Measurements from ENCODE around the gene CEP250.

DNA sequence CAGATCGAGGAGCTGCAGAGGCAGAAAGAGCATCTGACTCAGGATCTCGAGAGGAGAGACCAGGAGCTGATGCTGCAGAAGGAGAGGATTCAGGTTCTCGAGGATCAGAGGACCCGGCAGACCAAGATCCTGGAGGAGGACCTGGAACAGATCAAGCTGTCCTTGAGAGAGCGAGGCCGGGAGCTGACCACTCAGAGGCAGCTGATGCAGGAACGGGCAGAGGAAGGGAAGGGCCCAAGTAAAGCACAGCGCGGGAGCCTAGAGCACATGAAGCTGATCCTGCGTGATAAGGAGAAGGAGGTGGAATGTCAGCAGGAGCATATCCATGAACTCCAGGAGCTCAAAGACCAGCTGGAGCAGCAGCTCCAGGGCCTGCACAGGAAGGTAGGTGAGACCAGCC, 47.9 kb downstream of the CEP250 start:
- TF ChIP-seq, protein P1, sequence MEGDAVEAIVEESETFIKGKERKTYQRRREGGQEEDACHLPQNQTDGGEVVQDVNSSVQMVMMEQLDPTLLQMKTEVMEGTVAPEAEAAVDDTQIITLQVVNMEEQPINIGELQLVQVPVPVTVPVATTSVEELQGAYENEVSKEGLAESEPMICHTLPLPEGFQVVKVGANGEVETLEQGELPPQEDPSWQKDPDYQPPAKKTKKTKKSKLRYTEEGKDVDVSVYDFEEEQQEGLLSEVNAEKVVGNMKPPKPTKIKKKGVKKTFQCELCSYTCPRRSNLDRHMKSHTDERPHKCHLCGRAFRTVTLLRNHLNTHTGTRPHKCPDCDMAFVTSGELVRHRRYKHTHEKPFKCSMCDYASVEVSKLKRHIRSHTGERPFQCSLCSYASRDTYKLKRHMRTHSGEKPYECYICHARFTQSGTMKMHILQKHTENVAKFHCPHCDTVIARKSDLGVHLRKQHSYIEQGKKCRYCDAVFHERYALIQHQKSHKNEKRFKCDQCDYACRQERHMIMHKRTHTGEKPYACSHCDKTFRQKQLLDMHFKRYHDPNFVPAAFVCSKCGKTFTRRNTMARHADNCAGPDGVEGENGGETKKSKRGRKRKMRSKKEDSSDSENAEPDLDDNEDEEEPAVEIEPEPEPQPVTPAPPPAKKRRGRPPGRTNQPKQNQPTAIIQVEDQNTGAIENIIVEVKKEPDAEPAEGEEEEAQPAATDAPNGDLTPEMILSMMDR (IDR thresholded peaks at IDR 0.05): no peak
- no peak for TF ChIP-seq ZFX (IDR thresholded peaks at IDR 0.05; ENCODE audit: borderline replicate concordance)

Data from 22Rv1 (cell line).